ENCODE measurements around the gene ARG1.

DNA sequence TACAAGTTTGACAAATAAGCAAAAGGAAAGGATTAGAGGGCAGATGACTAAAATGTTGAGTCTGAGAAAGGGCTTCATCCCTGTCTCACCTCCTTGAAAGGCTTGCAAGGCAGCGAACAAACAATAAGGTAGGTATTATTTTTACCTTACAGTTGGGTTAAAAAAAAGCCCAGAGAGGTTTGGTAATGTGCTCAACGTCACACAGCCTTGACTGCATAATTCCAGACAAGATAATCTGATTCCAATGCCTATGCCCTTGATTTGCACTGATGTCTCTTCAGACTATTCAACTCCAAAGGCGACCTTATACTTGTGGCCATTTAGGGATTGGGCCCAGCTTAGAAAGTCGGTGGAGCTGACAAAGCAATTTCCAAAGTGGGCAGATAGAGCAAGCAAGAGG lies 1.7 kb downstream of the ARG1 start:
- TF ChIP-seq CTCF (IDR thresholded peaks at IDR 0.05), result no peak
- TF ChIP-seq POLR2AphosphoS5 (IDR thresholded peaks at IDR 0.05; ENCODE audit: insufficient read depth in 1 of 2, low read depth in 1 of 2), result no peak
